HG02852 (cell line): ENCODE results near the gene PAXX.
"Not testable (repeated sequence)": the region's sequence is repeated elsewhere in the genome, so short reads cannot be mapped to it uniquely, and the experiment has no call there.

Experiments used
- ATAC-seq: cut with Tn5 transposase; IDR thresholded peaks from one replicate; pipeline ENCODE4 v1.9.1; 2021; ENCODE audit warnings: mild to moderate bottlenecking, moderate library complexity; ENCODE audit not compliant: unreplicated experiment

The PAXX gene

GRCh38 chr9:137029058-137029936 is 37.1 kb downstream of the PAXX start:
- no peak for ATAC-seq

GRCh38 chr9:137030006-137030405 is 37.8 kb downstream of the PAXX start:
- ATAC-seq = no peak

GRCh38 chr9:137030538-137031527 is 38.6 kb downstream of the PAXX start:
- ATAC-seq = no peak

GRCh38 chr9:137031904-137032640 is 39.9 kb downstream of the PAXX start, which contains the start of gene FUT7:
TSS of gene FUT7 (minus strand) at chr9:137032088. CDS start at chr9:137031991, 97 bp downstream.
- no peak for ATAC-seq

- ATAC-seq = no peak
Measured at GRCh38 chr9:137032858-137033257, 40.6 kb downstream of the PAXX start.

- ATAC-seq = not testable (repeated sequence)
Measured at GRCh38 chr9:137033481-137033880, 41.3 kb downstream of the PAXX start.

GRCh38 chr9:137034039-137034708 is 42.0 kb downstream of the PAXX start:
- no peak for ATAC-seq

GRCh38 chr9:137034709-137035506 is 42.7 kb downstream of the PAXX start:
- ATAC-seq = no peak

- no peak for ATAC-seq
Measured at GRCh38 chr9:137035507-137035834, 43.2 kb downstream of the PAXX start.

- ATAC-seq = no peak
Measured at GRCh38 chr9:137035937-137036336, 43.7 kb downstream of the PAXX start.

- ATAC-seq = no peak
Measured at GRCh38 chr9:137037035-137037434, 44.8 kb downstream of the PAXX start.

GRCh38 chr9:137037483-137037882 is 45.3 kb downstream of the PAXX start:
- no peak for ATAC-seq

- no peak for ATAC-seq
Measured at GRCh38 chr9:137038916-137039315, 46.7 kb downstream of the PAXX start.

GRCh38 chr9:137039611-137040366 is 47.6 kb downstream of the PAXX start:
- no peak for ATAC-seq

GRCh38 chr9:137040568-137040967 is 48.3 kb downstream of the PAXX start:
- no peak for ATAC-seq

- no peak for ATAC-seq
Measured at GRCh38 chr9:137041124-137041523, 48.9 kb downstream of the PAXX start.

- no peak for ATAC-seq
Measured at GRCh38 chr9:137042751-137043727, 50.8 kb downstream of the PAXX start.
